HG03045 (cell line): ENCODE data around the gene FAM13A.

Experiments
- ATAC-seq: cut with Tn5 transposase; IDR thresholded peaks from one replicate; pipeline ENCODE4 v1.9.1; 2021; ENCODE audit warnings: mild to moderate bottlenecking, moderate library complexity; ENCODE audit not compliant: unreplicated experiment

The FAM13A gene

GRCh38 chr4:88754796-88755195 lies 302.2 kb downstream of the FAM13A start:
- no peak for ATAC-seq

GRCh38 chr4:88753658-88754571 lies 303.1 kb downstream of the FAM13A start:
- no peak for ATAC-seq

GRCh38 chr4:88752754-88753153 lies 304.2 kb downstream of the FAM13A start:
- ATAC-seq: no peak

GRCh38 chr4:88752076-88752463 lies 304.9 kb downstream of the FAM13A start:
- ATAC-seq: no peak

- no peak for ATAC-seq
These were observed 305.5 kb downstream of the FAM13A start for GRCh38 chr4:88751258-88752075.

GRCh38 chr4:88750369-88750768 lies 306.6 kb downstream of the FAM13A start:
- no peak for ATAC-seq

- ATAC-seq: no peak
These were observed 309.6 kb downstream of the FAM13A start for GRCh38 chr4:88747351-88747750.

- no peak for ATAC-seq
These were observed 310.8 kb downstream of the FAM13A start for GRCh38 chr4:88746206-88746605.

GRCh38 chr4:88745581-88746163 lies 311.3 kb downstream of the FAM13A start:
- ATAC-seq: no peak

GRCh38 chr4:88745175-88745574 lies 311.8 kb downstream of the FAM13A start:
- no peak for ATAC-seq

GRCh38 chr4:88744609-88745008 lies 312.4 kb downstream of the FAM13A start:
- ATAC-seq: no peak

- no peak for ATAC-seq
These were observed 313.3 kb downstream of the FAM13A start for GRCh38 chr4:88743696-88744095.

- no peak for ATAC-seq
These were observed 314.4 kb downstream of the FAM13A start for GRCh38 chr4:88742561-88742960.

GRCh38 chr4:88738180-88738579 lies 318.8 kb downstream of the FAM13A start:
- ATAC-seq: no peak

GRCh38 chr4:88737307-88737941 lies 319.6 kb downstream of the FAM13A start:
- ATAC-seq: peak; percentile 87

- no peak for ATAC-seq
These were observed 320.7 kb downstream of the FAM13A start for GRCh38 chr4:88736264-88736663.

- ATAC-seq: no peak
These were observed 321.4 kb downstream of the FAM13A start for GRCh38 chr4:88735564-88735963.

- ATAC-seq: no peak
These were observed 322.5 kb downstream of the FAM13A start for GRCh38 chr4:88734403-88734949.

- no peak for ATAC-seq
These were observed 324.1 kb downstream of the FAM13A start for GRCh38 chr4:88732714-88733368.

- no peak for ATAC-seq
These were observed 325.6 kb downstream of the FAM13A start for GRCh38 chr4:88731381-88731780.
